Smooth muscle cell of the umbilical artery (primary cell): ENCODE data around the gene APOL5. TPM values are rescaled to one million over a fixed set of nuclear protein-coding genes. Genes with fewer than 3 reads are reported as not detected.

Experiments used
- total RNA-seq: library from RNA; depleted of rRNA; stranded (reverse); fragments of >200 nt; gene quantifications from 2 replicates; pipeline ENCODE4 v1.2.3, GENCODE V29; 2014

The APOL5 gene
- not detected in 2 replicates for total RNA-seq

GRCh38 chr22:35717572-35717971 is at the start of gene APOL5:
Gene APOL5 (plus strand): TSS chr22:35717872. CDS start chr22:35717872, 0 bp downstream.

Other genes starting within 250 kb of the APOL5 start
- gene RASD2, start 177.0 kb upstream of the APOL5 start, total RNA-seq, result 0.46 and 0.89 TPM in 2 replicates
- not detected in 2 replicates for gene MB, start 100.5 kb upstream of the APOL5 start, total RNA-seq
- 13.6 and 20.5 TPM in 2 replicates for gene APOL6, start 69.4 kb upstream of the APOL5 start, total RNA-seq